ENCODE results near the gene B3GAT2. TPM values are rescaled to one million over a fixed set of nuclear protein-coding genes. Genes with fewer than 3 reads are reported as not detected.

The B3GAT2 gene
- total RNA-seq, 1 donor from 2014 or later: 0.07 TPM

DNA sequence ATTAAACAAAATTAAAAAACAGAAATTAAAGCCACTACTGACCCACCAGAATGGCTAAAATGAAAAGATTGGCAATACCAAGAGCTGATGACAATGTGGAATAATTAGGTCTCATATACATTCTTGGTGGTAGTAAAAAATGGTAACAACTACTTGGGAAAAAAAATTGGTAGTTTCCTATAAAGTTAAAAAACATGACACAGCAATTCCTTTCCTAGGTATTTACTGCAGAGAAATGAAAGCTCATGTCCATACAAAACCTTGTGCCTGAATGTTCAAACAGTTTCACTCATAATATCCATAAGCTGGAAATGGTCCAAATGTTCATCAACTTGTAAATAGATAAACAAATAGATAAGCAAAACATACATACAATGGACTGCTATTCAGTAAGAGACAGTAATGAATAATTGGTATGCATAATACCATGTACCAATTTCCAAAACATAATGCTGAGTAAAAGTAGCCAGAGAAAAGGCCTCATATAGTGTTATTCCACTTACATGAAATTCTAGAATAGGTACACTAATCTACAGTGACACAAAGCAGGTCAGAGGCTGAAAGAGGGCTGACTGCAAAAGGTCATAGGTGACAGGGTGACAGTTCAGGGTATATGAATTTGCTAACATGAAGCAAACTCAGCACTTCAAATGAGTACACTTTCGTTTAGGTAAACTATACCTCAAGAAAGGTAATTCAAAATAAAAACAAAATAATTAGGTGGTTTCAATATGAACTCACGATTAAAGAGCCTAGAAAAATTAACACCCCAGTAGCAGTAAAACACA is 53.0 kb downstream of the B3GAT2 start:
- DNase-seq: no peak
- no peak for ATAC-seq
- intact Hi-C loops (cut with micrococcal nuclease): no loop called here

DNA sequence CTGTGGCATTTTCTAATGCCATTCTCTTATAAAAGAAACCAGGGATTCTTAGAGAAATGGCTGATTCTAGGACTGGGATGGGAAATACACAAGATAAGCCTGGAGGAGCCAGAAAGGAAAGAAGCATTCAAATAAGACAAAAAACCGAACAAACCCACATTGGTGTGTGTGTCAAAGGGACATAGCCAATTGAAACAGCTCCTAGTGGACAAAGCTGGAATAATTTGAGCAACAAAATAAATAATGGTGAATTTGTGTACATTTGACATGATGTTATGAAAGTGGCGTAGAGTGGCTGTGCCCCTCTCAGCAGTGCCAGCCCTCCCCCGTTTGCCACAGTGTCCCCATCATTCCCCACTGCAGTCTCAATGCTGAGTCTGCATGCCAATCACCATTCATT is 55.5 kb downstream of the B3GAT2 start:
- intact Hi-C loops (cut with micrococcal nuclease): no loop called here
- DNase-seq: no peak
- ATAC-seq: no peak

DNA sequence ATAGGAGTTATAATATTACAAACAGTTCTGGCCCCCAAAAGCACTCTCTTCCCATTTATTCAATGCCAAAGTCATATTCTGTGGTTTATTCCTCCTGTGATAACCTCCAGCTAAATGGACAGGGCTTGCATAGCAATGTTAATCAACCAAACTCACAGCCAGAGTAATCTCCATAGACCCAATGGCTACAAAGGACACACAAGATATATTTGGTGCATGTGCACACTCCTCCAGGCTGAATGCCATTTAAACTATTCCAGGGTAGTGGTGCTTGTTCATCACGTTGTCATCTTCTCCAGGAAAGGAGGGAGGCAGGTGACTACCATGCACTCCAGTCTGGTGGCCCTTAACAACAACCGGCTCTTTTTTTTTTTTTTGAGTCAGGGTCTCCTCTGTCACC is 56.8 kb downstream of the B3GAT2 start:
- ATAC-seq (peak; percentile 92), DNase-seq (no peak)
- intact Hi-C loops (cut with micrococcal nuclease): no loop called here

DNA sequence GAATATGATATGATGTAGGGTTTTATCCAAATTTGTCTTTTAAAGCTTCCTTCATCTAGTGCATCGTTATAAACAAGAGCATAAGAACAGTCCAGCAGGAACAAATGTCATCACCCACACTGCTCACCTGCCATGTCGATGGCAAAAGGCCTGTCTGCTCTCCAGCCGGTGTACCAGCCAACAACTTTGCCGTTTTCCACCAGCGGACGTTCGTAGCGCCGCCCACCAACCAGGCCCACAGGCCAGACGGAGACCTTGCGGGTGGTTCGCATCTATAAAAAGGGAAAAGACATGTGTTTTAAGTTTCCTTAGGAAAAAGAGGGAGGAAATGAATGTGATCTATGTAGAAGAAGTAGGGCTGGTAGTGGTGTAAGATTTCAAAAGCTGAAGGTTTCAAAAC is 62.9 kb downstream of the B3GAT2 start:
- no peak for DNase-seq

DNA sequence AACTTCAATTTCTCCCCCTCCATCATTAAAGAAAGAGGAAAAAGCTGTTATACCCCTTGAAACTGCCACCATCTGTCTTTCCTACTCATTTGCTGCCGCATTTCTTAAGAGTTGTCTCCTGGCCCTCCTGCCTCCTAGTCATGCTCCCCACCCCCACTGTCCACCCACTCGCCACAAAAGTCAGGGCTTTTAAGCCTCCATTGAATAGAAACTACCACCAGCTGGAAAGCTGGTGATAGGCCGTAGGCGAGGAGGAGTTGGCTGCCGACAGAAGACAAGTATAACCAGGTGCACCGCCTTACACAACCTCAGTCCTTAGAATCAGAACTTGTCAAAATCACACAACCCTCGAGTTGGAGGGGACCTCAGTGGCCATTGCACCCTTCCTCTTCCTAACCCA is 67.6 kb downstream of the B3GAT2 start:
- DNase-seq (no peak), ATAC-seq (no peak)
- intact Hi-C loops (cut with micrococcal nuclease): loop anchor here (10.0 kb wide), 1 partner anchor 344 kb away; no protein-coding TSS in a partner anchor

More for the DNA sequence above, 62.9 kb downstream of the B3GAT2 start:
- ATAC-seq: no peak
- intact Hi-C loops (cut with micrococcal nuclease): no loop called here

DNA sequence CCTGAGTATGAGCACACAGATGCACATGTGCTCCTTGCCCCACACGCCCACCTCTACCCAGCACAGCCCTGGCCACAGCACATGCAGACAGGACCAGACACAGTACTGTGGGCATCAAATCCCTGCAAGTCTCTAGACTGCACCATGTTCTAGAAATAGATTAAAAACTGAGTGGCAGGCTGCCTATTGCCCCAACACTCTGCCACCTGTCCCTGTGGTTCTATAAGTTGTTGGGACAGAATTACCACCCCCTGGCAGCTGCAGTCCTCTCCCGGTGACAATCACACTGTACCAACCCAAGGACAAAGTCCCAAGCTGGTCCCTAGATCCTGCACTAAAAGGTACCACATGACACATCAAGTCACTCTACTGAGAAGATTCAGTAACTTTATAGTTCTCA is 70.2 kb downstream of the B3GAT2 start:
- ATAC-seq: no peak
- DNase-seq: no peak
- intact Hi-C loops (cut with micrococcal nuclease): loop anchor here (10.0 kb wide), 1 partner anchor 342 kb away; no protein-coding TSS in a partner anchor

DNA sequence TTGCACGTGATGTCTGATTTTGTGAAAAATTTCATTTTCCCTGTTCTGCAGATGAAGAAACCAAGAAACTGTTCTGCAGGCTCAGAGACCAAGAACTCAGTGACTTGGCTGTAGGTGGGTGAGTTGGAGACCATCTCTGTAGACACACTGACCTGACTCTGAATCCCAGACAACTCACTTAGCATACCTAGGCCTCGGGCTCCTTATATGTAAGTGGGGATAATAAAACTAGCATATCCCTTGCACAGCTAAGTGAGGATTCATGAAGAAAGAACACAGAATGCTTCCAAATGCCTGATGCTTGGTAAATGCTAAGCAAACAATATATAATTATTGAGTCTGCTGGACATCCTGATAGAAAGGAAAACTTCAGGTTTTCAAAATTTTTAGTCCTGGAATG is 70.8 kb downstream of the B3GAT2 start:
- intact Hi-C loops (cut with micrococcal nuclease): loop anchor here (10.0 kb wide), 1 partner anchor 341 kb away; no protein-coding TSS in a partner anchor
- DNase-seq (no peak), ATAC-seq (no peak)

DNA sequence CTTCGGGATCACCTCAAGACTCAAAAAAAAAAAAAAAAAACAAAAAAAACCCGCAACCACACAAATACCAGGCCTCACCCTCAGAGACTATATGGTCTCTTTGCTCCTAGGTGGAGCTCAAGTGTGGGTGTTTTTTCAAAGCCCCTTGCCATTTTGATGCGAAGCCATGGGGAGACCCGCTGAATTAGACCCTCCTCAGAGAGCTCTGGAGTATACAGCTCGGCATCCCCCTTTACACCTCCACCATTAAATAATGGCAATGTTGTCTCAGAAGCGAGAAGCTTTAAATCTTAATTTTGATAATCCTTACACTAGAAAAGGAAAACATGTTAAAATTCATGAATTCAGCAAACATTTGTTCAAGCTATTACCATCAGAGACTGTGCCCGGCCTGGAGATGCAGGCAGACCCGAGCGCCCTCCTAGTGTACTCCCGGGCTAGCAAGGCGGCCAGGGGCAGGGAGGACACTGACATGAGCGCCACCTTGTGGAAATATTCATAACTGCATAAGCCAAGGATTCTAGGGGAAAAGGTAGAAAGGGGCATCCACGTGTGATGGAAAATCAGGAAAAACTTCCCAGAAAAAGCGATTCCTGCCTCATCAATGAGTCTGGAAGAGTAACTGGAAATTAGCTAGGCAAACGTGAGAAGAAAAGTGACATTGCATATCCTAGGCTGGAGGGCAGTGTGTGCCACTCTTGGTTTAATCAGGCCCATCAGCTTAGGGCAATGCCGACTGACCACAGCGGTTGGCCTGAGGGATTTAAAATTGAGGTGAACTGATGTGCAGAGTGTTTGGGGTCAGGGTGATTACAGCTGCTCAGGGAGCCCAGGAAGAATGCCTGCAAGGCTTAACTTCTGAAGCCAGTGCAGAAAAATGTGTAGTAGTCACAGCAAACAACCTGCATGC is 72.5 kb downstream of the B3GAT2 start:
- DNase-seq: peak; percentile 62
- intact Hi-C loops (cut with micrococcal nuclease): loop anchor here (2.0 to 10.0 kb wide), 2 partner anchors 178 to 340 kb away; no protein-coding TSS in a partner anchor
- ATAC-seq: peak; percentile 84

DNA sequence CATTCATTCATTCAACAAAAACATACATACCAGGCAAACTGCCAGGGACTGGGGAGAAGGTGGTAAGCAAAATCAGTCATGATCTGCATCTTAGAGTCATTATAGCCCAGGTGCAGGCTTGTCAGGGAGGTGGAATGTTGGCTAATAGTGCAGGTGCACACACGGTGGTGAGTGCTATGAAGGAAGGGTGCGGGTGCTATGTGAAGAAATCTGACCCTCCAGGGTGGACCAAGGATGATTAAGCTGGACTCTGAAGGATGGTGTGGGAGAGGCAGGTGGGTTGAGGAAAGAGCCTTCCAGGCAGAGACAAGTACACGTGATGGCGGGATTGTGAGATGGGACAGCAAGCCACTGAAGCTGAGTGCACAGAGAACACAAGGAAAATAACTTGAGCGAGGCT is 77.4 kb downstream of the B3GAT2 start:
- DNase-seq (no peak), ATAC-seq (no peak)
- intact Hi-C loops (cut with micrococcal nuclease): no loop called here

DNA sequence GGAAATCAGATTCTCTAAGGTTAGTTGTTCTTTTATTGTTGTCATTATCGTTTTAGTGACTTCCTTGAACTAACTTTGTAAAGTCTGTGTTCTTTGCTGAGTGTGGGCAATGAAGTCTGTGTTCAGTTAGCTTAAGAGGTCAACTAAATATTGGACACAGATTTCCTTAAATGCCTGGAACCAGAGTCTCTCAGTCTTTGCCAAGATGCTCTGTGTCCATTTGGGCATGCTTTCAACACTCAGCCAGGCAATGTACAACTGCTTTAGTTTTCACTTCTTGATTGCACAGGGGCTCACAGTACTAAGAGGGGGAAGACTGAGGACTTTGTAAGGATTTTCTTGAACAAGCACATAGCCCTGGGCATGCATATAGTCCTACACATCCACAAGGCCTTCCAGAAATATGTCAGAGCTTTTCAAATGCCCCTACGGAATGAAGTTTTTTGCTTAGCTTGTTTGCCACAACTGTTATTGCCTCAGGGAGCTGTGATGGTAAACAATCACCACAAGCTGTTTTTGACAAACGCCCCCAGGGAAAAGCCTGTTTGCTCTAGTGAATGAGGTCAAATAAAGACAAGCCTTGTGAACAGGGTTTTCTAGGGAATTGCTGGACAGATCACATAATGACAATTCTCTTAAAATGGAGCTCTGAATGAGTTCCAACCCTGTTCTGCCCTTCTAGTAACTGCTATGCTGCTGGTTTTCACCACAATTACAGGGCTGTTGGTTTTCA is 82.5 kb downstream of the B3GAT2 start:
- no peak for DNase-seq
- no peak for ATAC-seq
- intact Hi-C loops (cut with micrococcal nuclease): no loop called here

DNA sequence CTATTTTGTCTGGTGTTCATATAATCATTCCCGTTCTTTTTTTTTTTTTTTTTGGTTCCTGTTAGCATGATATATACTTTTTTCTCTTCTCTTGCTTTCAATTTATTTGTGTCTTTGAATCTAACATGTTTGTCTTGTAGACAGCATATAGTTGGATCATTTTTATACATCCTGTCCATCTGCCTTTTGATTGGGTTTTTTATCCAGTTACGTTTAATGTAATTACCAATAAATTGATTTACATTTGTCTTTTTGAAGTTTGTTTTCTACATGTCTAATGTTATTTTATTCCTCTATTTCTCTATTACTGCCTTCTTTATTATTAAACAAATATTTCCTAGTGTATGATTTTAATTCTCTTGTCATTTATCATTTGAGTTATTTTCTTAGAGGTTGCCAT is 84.4 kb downstream of the B3GAT2 start:
- intact Hi-C loops (cut with micrococcal nuclease): no loop called here
- no peak for DNase-seq
- ATAC-seq: no peak

DNA sequence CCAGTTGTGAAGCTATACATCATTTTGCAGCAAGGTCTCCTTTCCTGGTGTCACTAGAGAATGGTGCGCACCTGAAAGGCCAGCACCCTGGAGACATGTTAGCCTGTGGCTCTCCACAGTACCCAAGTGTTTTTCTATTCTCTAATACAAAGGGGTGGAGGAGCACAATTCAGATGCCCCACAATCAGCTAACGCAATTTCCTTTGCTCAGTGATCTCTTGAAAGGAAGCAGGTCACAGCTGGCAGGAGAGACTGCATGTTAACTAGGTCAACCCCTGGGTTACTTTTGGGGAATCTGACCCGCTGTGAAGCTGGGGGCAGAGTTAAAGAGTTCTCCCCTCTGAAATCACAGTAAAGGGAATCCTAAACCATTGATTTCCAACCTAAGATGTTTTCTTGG is 92.5 kb downstream of the B3GAT2 start:
- DNase-seq (no peak), ATAC-seq (no peak)
- intact Hi-C loops (cut with micrococcal nuclease): no loop called here

DNA sequence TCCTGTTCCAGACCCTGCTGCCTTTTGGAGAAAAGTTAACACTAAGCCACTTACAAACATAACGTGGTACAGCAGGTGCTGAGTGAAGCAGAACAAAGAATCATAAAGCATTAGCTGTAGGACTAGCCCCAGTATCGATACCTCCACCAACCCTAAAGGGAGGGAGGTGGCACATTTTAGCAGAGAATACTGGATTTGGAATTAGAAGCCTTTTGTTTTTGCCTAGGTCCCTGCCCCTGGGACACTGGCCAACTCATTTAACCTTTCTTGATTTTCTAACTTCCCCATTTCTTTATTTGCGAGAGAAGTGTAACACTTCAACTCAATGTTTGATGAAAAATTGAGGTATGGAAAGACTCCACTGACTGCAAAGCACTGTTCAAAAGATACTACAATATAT is 93.5 kb downstream of the B3GAT2 start:
- intact Hi-C loops (cut with micrococcal nuclease): no loop called here
- peak; percentile 22 for ATAC-seq
- no peak for DNase-seq

DNA sequence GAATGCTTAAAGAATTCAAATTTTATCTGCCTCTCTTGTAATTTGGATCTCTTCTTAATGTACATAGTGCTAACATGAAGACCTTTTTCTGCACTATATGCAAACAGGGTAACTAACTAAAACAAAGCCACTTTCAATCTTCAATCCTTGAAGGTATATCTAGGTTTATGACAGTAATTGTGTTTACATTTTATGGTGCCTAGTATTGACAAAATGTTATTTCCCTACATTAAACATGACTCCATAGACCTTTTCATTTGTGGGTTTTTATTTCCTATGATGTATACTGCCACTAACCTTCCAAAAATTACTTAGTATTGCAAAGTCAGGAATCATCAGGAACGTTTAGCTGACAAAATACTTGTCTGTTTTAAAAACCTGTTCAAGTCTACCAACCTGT is 95.9 kb downstream of the B3GAT2 start:
- ATAC-seq (no peak), DNase-seq (no peak)
- intact Hi-C loops (cut with micrococcal nuclease): no loop called here

DNA sequence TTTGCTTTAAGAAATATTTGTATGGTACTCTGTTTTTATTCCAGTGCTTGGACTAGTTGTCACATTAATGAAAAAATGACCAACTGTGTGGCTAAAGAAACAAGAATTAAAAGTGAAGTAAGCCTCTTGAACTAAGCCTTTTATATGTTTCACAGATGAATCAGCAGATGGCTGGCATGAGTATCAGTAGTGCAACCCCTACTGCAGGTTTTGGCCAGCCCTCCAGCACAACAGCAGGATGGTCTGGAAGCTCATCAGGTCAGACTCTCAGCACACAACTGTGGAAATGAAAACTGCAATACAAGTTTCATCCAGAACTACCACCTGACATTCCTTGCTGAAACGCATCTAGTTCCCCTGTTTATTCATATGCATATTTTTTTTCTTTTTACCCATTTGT is 96.8 kb downstream of the B3GAT2 start:
- no peak for DNase-seq
- intact Hi-C loops (cut with micrococcal nuclease): no loop called here
- no peak for ATAC-seq

DNA sequence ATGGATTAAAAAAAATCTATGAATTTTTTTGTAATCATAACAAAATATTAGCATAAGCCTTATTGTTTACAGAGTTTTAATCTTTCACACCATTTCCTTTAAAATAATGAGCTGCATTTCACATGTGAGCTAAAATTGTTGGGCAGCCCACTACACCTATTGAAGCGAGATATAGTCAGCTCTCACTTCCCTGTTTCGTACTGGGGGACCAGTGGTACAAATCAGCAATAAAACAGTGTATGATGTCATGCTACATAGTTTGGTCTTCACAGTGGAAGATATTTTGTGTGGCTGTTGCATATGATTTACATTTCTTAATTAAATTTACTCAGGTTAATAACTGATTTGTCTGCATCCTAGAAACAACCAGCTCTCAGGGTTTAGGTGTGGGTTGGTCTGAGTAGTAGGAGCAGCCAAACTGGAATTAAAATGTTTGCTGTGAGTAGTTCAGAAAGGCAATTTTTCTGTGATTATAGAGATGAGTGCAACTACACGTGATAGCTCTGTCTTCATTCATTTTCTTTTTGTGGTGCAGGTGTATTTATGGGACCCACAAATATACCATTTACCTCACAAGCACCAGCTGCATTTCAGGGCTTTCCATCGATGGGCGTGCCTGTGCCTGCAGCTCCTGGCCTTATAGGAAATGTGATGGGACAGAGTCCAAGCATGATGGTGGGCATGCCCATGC is 99.3 kb downstream of the B3GAT2 start:
- intact Hi-C loops (cut with micrococcal nuclease): no loop called here
- no peak for ATAC-seq
- DNase-seq: no peak

DNA sequence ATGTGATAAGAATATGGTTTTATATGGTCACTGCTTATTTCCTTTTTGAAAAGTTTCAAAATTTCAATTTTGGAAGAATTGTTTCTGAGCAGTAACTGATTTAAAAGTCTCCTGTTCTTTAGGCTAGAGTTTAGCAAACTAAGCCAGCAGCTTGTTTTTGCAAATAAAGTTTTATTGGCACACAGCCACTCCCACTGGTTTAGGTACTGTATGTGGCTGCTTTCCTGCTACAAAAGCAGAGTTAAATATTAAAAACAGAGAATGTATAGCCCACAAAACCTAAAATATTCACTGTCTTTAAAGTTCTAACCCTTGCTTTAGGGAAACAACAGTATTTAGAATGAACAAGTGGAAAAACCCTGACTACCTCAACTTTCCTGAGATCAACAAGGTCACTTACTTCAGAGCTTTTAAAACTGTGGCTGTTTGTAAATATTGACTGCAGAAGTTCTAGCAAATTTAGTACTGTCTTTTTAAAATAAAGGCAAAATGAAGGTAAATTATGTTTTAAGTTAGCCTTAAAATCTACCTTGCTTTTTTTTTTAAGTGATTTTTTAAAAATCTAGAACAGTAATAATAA is 104.1 kb downstream of the B3GAT2 start:
- intact Hi-C loops (cut with micrococcal nuclease): no loop called here
- no peak for ATAC-seq
- no peak for DNase-seq

DNA sequence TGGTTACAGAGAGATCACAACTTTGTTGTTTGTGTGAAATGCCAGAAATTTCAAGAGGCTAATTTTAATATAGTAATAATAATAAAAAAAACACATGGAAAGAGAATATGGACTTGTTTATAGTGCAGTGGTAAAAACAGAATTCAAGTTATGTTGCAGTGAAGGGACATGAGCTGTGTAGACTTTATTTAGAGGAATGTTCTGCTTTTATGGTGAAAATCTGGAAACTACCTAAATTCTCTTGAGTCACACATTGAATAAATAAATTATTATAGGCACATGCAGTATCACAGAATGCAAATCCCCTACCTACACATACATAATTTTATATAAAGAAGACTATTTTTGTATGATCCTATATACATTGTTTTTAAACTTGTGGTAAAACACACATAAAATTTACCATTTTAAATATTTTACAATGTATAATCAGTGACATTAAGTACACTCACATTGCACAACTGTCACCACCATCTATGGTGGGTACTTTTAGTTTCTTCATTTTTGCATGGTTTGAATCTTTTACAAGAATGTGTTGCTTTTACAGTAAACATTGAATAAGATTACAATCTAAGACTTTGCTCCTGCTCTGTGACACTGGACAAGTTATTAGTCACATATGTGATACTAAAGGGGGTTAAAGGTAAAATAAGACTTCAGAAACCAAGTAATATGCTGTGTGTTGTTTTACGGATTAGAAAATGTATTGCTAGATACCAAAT is 107.4 kb downstream of the B3GAT2 start:
- intact Hi-C loops (cut with micrococcal nuclease): no loop called here
- DNase-seq (no peak), ATAC-seq (no peak)
